ENCODE data around the gene ZBTB22.
A peak's percentile ranks its signal among the peaks of the same experiment; 100 is the strongest.
"Not testable (repeated sequence)": the region's sequence is repeated elsewhere in the genome, so short reads cannot be mapped to it uniquely, and the experiment has no call there.

Gene ZBTB22

GRCh38 chr6:33279257-33279695 is 38.3 kb downstream of the ZBTB22 start:
- DNase-seq (ENCODE audit: low spot score): no peak

DNA sequence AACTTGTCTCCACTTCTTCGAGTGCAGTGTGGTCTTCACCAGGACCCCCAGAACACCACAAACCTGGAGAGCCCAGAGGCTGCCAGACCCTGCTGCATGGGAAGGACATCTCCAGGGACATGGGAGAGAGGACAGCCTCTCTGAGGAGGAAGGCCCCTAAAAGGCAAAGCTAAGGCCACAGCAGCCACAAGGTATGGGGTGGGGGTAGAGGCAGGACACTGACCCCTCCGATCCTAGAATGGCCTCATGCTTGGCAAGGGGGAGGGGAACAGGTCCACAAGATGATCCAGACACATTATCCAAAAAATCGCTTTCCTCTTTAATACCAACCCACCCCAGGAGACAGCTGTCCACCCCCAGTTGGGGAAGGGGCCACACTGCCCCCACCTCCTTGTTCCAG is 38.7 kb downstream of the ZBTB22 start:
- DNase-seq (ENCODE audit: low spot score): no peak

DNA sequence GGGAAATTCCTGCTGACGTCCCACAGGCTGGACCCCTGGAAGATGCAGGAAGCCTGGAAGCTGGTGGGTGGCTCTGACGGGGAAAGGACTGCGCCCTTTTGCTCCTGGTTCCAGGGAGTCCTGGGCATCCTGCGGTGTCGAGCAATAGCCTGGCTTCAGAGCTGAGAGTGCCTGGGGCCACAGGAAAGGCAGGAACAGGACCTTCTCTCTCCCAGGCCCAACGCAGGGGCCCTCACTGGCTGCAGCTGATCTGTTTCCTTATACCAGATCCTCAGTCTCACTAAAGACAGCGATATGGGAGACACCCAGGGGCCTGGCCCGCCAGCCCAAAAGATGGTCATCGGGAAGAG is 39.2 kb downstream of the ZBTB22 start:
- no peak for DNase-seq (ENCODE audit: low spot score)

DNA sequence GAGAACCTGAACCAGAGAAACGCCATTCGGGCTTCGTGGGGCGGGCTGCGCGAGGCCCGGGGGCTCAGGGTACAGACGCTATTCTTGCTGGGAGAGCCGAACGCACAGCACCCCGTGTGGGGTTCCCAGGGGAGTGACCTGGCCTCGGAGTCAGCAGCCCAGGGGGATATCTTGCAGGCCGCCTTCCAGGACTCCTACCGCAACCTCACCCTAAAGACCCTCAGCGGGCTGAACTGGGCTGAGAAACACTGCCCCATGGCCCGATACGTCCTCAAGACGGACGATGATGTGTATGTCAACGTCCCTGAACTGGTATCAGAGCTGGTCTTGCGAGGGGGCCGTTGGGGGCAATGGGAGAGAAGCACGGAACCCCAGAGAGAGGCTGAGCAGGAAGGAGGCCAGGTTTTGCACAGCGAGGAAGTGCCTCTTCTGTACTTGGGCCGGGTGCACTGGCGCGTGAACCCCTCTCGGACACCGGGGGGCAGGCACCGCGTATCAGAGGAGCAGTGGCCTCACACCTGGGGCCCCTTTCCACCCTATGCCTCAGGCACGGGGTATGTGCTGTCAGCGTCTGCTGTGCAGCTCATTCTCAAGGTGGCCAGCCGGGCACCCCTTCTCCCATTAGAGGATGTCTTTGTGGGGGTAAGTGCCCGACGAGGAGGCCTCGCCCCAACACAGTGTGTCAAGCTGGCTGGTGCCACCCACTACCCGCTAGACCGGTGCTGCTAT is 39.7 kb downstream of the ZBTB22 start:
- DNase-seq (ENCODE audit: low spot score): no peak

DNA sequence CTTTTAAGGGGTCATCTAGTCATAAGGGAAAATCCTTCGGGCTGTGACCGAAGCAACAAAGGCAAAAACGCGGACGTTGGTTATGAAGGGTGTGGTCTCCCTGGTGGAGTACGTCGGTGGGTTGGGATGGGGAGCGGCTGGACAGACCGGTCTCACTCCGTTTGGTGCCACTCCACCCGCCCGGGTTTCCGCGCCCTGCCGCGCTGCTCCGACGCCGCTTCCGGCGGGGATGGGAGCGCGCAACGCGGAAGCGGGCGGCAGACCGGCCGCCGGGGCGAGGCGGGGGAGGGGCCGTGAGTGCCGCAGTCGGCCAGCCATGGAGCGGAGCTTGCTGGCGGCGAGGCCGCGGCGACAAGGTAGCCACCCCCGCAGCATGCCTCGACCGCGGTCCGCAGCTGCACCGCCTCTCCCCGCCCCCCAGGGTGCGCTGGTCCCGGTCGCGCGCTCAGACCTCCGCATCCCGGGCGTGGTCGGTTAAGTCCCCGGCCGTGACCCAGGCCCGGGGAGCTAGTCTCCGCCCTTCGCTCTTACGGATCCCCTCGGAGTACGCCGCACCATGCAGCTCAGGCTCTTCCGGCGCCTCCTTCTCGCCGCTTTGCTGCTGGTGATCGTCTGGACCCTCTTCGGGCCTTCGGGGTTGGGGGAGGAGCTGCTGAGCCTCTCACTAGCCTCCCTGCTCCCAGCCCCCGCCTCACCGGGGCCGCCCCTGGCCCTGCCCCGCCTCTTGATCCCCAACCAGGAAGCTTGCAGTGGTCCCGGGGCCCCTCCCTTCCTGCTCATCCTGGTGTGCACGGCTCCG is 40.5 kb downstream of the ZBTB22 start, which contains the start of gene B3GALT4:
B3GALT4 (plus strand) TSS at position 260 of the 799 bp plus-strand sequence; CDS start at position 557, 297 bp downstream.
- peak; percentile 47 for DNase-seq (ENCODE audit: low spot score)

GRCh38 chr6:33276581-33276863 is 41.0 kb downstream of the ZBTB22 start:
- no peak for DNase-seq (ENCODE audit: low spot score)

GRCh38 chr6:33275795-33276580 is 41.6 kb downstream of the ZBTB22 start:
- DNase-seq (ENCODE audit: low spot score): not testable (repeated sequence)

DNA sequence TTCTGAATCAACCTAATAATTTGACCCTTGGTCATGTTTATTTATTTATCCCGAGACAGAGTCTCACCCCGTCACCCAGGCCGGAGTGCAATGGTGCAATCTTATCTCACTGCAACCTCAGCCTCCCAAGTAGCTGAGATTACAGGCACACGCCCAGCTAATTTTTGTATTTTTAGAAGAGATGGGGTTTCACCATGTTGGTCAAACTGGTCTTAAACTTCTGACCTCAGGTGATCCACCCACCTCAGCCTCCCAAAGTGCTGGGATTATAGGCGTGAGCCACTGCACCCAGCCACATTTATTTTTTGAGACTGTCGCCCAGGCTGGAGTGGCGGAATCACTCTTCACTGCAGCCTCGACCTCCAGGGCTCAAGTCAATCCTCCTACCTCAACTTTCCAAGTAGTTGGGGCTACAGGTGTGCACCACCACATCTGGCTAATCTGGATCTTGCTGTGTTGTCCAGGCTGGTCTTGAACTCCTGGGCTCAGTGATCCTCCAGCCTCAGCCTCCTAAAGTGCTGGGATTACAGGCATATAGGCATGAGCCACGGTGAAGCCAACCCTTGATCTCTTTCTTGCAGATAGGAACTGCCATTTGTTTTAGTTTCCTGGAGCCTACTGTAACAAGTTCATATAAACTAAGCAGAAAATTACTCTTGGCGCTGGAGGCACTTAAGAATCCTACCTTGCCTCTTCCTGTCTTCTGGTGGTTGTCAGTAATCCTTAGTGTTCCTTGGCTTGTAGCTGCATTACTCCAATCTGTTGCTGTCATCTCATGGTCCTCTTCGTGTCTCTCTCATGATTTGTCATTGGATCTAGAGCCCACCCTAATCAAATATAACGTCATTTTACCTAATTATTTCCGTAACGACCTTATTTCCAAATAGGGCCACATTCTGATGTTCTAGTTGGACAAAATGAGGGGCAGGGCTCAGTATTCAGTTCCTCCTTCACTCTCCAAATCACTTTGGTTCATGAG is 43.3 kb downstream of the ZBTB22 start:
- DNase-seq (ENCODE audit: low spot score): no peak

DNA sequence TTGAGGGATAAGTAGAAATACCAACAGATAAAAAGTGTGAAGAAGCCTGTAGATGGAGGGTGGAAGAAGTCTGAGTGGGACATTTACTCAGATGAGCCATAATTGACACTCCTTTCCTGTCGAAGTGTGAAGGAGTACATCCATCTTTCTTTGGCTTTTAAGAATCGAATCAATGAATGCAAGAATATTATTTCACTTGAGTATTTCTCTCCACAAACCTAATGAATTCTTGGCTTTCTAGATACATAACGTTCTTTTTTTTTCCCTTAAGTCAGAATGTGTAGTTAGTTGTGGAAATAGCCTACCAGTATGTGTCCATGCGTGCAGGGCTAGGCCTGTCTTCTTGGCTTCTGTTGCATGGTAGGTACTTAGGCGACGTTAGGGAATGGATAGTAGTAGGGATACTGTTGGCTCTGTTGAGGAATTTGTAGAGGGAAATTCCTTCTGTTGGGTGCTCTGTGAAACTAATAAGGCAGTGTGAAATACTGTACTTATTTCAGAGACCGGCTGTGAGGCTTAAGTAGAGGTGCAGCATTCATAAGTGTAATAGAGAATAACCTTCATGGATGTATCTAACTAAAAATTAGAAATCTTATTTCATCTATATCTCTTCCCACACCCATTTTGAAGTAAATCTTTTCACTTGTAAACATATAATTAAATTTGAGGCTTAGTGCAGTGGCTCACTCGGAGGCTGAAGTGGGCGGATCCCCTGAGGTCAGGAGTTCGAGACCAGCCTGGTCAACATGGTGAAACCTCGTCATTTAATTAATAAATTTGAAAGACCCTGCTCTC is 44.2 kb downstream of the ZBTB22 start:
- no peak for DNase-seq (ENCODE audit: low spot score)

GRCh38 chr6:33272275-33273128 is 45.0 kb downstream of the ZBTB22 start:
- DNase-seq (ENCODE audit: low spot score): no peak

DNA sequence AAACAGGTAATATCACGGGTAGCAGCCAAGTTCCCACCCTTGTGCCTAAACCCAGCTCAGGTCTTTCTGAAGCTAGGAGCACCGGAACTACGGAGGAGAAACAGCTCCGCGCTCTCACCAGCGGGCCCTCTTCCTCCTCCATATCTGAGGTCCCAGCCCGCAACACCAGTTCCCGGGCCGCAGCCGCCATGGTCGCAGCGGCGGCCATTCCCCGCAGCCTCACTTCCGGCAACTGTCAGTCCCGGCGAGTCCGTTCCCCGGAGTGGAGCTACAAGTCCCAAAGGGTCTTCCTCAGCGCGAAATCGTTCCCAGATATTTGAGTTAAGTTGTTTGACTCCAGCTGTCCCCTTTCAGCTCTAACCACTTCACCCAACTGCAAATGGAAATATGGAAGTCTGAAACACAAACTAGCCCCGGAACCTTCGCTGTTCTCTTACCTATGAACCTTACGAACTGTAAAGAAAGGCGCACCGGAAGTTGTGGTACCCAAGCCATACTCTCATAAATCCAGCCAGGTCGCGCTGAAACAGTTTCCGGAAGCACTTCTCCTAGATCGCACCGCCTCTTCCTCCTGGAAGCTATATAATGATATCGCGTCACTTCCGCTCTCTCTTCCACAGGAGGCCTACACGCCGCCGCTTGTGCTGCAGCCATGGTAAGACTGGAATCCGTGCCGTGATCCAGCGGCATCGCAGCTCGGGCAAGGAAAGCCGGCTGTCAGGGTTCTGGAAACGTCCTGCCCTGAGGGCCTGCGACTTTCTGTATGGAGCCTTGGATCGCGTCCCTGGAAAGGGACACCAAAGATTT is 45.9 kb downstream of the ZBTB22 start, which contains the start of the genes RPS18 and VPS52:
RPS18 (plus strand) TSS at position 608 of the 807 bp plus-strand sequence; CDS start at position 653, 45 bp downstream.
VPS52 (minus strand) TSS at position 409 of the 807 bp plus-strand sequence; CDS start at position 208, 201 bp downstream.
- peak; percentile 93 for DNase-seq (ENCODE audit: low spot score)

GRCh38 chr6:33271117-33271467 is 46.5 kb downstream of the ZBTB22 start:
- DNase-seq (ENCODE audit: low spot score): no peak

Measured in kidney capillary endothelial cell (primary cell).